IMR-90 (cell line): ENCODE measurements around the gene NOBOX. TPM values are rescaled to one million over a fixed set of nuclear protein-coding genes. Genes with fewer than 3 reads are reported as not detected.

Experiments
- ATAC-seq: fragments of 200-7000 bp; cut with Tn5 transposase; 2 replicates; pipeline ENCODE4 v1.9.1; 2020; ENCODE audit warnings: low read depth, mild to moderate bottlenecking, moderate library complexity
- BruUV-seq: library from RNA; stranded (reverse); fragments of 400-500 nt; replicated peaks from 2 replicates; lab custom pipeline; 2021; lab: Mats Ljungman, UMichigan
- CTCF ChIA-PET: fragments of 300-600 bp; formaldehyde crosslinking; extraction: SDS; loops from one replicate; lab custom pipeline; 2021; ENCODE audit warnings: antibody characterized with exemption; lab: Yijun Ruan, JAX
- POLR2A ChIA-PET: fragments of 300-600 bp; sonication (Branson Sonifier 250); formaldehyde crosslinking; loops from one replicate; lab custom pipeline; 2022; ENCODE audit warnings: antibody characterized with exemption; ENCODE audit not compliant: unreplicated experiment; lab: Charles Lee
- DNase-seq: peaks from one replicate; pipeline ENCODE4 v3.0.0; 2013
- H2AFZ ChIP-seq: replicated peaks from 2 replicates; pipeline ENCODE3; 2013; ENCODE audit warnings: low read length, mild to moderate bottlenecking; ENCODE audit not compliant: poor library complexity
- H2AK5ac ChIP-seq: 2 replicates; pipeline ENCODE4 v1.6.1; 2013; ENCODE audit warnings: low read depth, low read length, inconsistent platforms
- H2AK9ac ChIP-seq: replicated peaks from 2 replicates; pipeline ENCODE3; 2013; ENCODE audit warnings: mild to moderate bottlenecking, low read depth, low read length, moderate library complexity; ENCODE audit not compliant: poor library complexity
- H2BK120ac ChIP-seq: 2 replicates; pipeline ENCODE4 v1.6.1; 2013; ENCODE audit warnings: low read depth, low read length, inconsistent platforms
- H2BK15ac ChIP-seq: 3 replicates; pipeline ENCODE4 v1.6.1; 2013; ENCODE audit warnings: low read depth, low read length, inconsistent platforms
- H2BK20ac ChIP-seq: 2 replicates; pipeline ENCODE4 v1.6.1; 2013; ENCODE audit warnings: low read depth, mild to moderate bottlenecking, inconsistent platforms, low read length, moderate library complexity
- H2BK5ac ChIP-seq: 2 replicates; pipeline ENCODE4 v1.6.1; 2013; ENCODE audit warnings: mild to moderate bottlenecking, low read depth, low read length, inconsistent platforms; ENCODE audit not compliant: poor library complexity, severe bottlenecking
- H3K14ac ChIP-seq: replicated peaks from 2 replicates; pipeline ENCODE4 v1.6.1; 2013; ENCODE audit warnings: low read depth, low read length, inconsistent platforms
- H3K18ac ChIP-seq: 2 replicates; pipeline ENCODE4 v1.6.1; 2013; ENCODE audit warnings: low read depth, low read length, control low read depth
- H3K23ac ChIP-seq: 2 replicates; pipeline ENCODE4 v1.6.1; 2013; ENCODE audit warnings: low read depth, low read length, inconsistent platforms
- H3K27ac ChIP-seq: 2 replicates; pipeline ENCODE4 v1.5.1; 2013; ENCODE audit warnings: mild to moderate bottlenecking, control low read depth, low read length; ENCODE audit not compliant: insufficient read depth
- H3K27me3 ChIP-seq: 2 replicates; pipeline ENCODE4 v1.6.1; 2013; ENCODE audit warnings: low read length; ENCODE audit not compliant: control insufficient read depth, insufficient read depth
- H3K36me3 ChIP-seq: 2 replicates; pipeline ENCODE4 v1.6.1; 2013; ENCODE audit warnings: low read length, mixed read lengths; ENCODE audit not compliant: control insufficient read depth, insufficient read depth
- H3K4ac ChIP-seq: 2 replicates; pipeline ENCODE4 v1.6.1; 2013; ENCODE audit warnings: low read depth, low read length, inconsistent platforms
- H3K4me1 ChIP-seq: 2 replicates; pipeline ENCODE4 v1.6.1; 2013; ENCODE audit warnings: low read length, mixed read lengths; ENCODE audit not compliant: control insufficient read depth, insufficient read depth
- H3K4me2 ChIP-seq: 2 replicates; pipeline ENCODE4 v1.6.1; 2013; ENCODE audit warnings: low read depth, mild to moderate bottlenecking, control low read depth, low read length, moderate library complexity
- H3K4me3 ChIP-seq: 2 replicates; pipeline ENCODE4 v1.5.1; 2013; ENCODE audit warnings: low read depth, mild to moderate bottlenecking, control low read depth, low read length, moderate library complexity; ENCODE audit not compliant: insufficient read depth
- H3K56ac ChIP-seq: 2 replicates; pipeline ENCODE4 v1.6.1; 2013; ENCODE audit warnings: low read length, inconsistent platforms; ENCODE audit not compliant: insufficient read depth; ENCODE audit errors: extremely low read depth
- H3K79me1 ChIP-seq, 2 experiments: 2 replicates each; pipeline ENCODE4 v1.6.1; 2013; ENCODE audit warnings: low read length in 2 of 2, inconsistent platforms in 1 of 2, low read depth in 1 of 2
- H3K9ac ChIP-seq: 2 replicates; pipeline ENCODE4 v1.6.1; 2013; ENCODE audit warnings: low read depth, low read length, control low read depth
- H3K9me1 ChIP-seq: 2 replicates; pipeline ENCODE4 v1.6.1; 2013; ENCODE audit warnings: low read length, inconsistent platforms; ENCODE audit not compliant: insufficient read depth
- H3K9me3 ChIP-seq: 2 replicates; pipeline ENCODE4 v1.6.1; 2013; ENCODE audit warnings: low read length; ENCODE audit not compliant: control insufficient read depth, insufficient read depth
- H4K20me1 ChIP-seq: 2 replicates; pipeline ENCODE4 v1.6.1; 2013; ENCODE audit warnings: low read length, inconsistent platforms; ENCODE audit not compliant: insufficient read depth
- H4K5ac ChIP-seq: 2 replicates; pipeline ENCODE4 v1.6.1; 2013; ENCODE audit warnings: mild to moderate bottlenecking, low read depth, low read length, control low read depth
- H4K8ac ChIP-seq, 2 experiments: 2 replicates each; pipeline ENCODE4 v1.6.1; 2013; ENCODE audit warnings: low read depth in 2 of 2, low read length in 2 of 2, control low read depth in 1 of 2, inconsistent platforms in 1 of 2
- H4K91ac ChIP-seq: 2 replicates; pipeline ENCODE4 v1.6.1; 2013; ENCODE audit warnings: low read depth, low read length, inconsistent platforms; ENCODE audit not compliant: insufficient read depth
- BHLHE40 ChIP-seq: fragments of 150-350 bp; IDR thresholded peaks from 2 replicates; pipeline ENCODE4 v1.6.1; 2016; ENCODE audit warnings: mild to moderate bottlenecking, low read depth, low read length
- CEBPB ChIP-seq: IDR thresholded peaks from 2 replicates; pipeline ENCODE4 v1.6.1; 2012; ENCODE audit warnings: low read depth, low read length, improper control_type of control experiment
- CHD1 ChIP-seq: IDR thresholded peaks from 2 replicates; pipeline ENCODE4 v1.6.1; 2012; ENCODE audit warnings: low read depth, low read length, improper control_type of control experiment
- CTCF ChIP-seq: conservative IDR thresholded peaks from 2 replicates; pipeline ENCODE4 v1.5.1; 2012; ENCODE audit warnings: mild to moderate bottlenecking, low read depth, low read length, improper control_type of control experiment
- ELK1 ChIP-seq: fragments of 150-350 bp; IDR thresholded peaks from 2 replicates; pipeline ENCODE4 v1.6.1; 2016; ENCODE audit warnings: low read depth, mild to moderate bottlenecking, low read length, moderate library complexity, borderline replicate concordance
- FOS ChIP-seq: fragments of 150-350 bp; IDR thresholded peaks from 2 replicates; pipeline ENCODE4 v1.6.1; 2016; ENCODE audit warnings: low read depth, low read length
- MAFK ChIP-seq: IDR thresholded peaks from 2 replicates; pipeline ENCODE4 v1.6.1; 2012; ENCODE audit warnings: low read depth, low read length, improper control_type of control experiment
- MAZ ChIP-seq: IDR thresholded peaks from 2 replicates; pipeline ENCODE4 v1.6.1; 2012; ENCODE audit warnings: low read depth, mild to moderate bottlenecking, low read length, improper control_type of control experiment, moderate library complexity, borderline replicate concordance
- MXI1 ChIP-seq: IDR thresholded peaks from 2 replicates; pipeline ENCODE4 v1.6.1; 2012; ENCODE audit warnings: low read depth, mild to moderate bottlenecking, low read length, moderate library complexity, borderline replicate concordance
- NFE2L2 ChIP-seq: fragments of 150-350 bp; IDR thresholded peaks from 2 replicates; pipeline ENCODE4 v1.6.1; 2016; ENCODE audit warnings: low read depth, mild to moderate bottlenecking, low read length
- RAD21 ChIP-seq: IDR thresholded peaks from 2 replicates; pipeline ENCODE4 v1.6.1; 2012; ENCODE audit warnings: low read length, improper control_type of control experiment
- RCOR1 ChIP-seq: IDR thresholded peaks from 2 replicates; pipeline ENCODE4 v1.6.1; 2012; ENCODE audit warnings: mild to moderate bottlenecking, low read length, improper control_type of control experiment; ENCODE audit not compliant: insufficient replicate concordance
- RFX5 ChIP-seq: IDR thresholded peaks from 2 replicates; pipeline ENCODE4 v1.8.0; 2012; ENCODE audit warnings: low read depth, mild to moderate bottlenecking, low read length, moderate library complexity
- USF2 ChIP-seq: fragments of 150-350 bp; IDR thresholded peaks from 2 replicates; pipeline ENCODE4 v1.6.1; 2017; ENCODE audit warnings: mild to moderate bottlenecking, antibody characterized with exemption, low read length, low read depth
- WGBS, 2 experiments: methylation state at CpG; one replicate each; pipeline versions ENCODE4 v1.1.5 to v1.1.7; 2013; ENCODE audit warnings: missing lambda C conversion rate in 2 of 2; ENCODE audit not compliant: insufficient read length in 1 of 2; ENCODE audit errors: extremely low coverage in 2 of 2; 5-methylcytosine and 5-hydroxymethylcytosine counted together
- dilution Hi-C: fragments of 300-500 bp; cut with HindIII; formaldehyde crosslinking; loops from one replicate; pipeline ENCODE4 v1.14.3; 2018; ENCODE audit warnings: low sequenced_read_pairs; ENCODE audit not compliant: unreplicated experiment
- in situ Hi-C: fragments of 300-500 bp; cut with MboI; formaldehyde crosslinking; loops from 3 replicates; pipeline ENCODE4 v1.14.3; 2019; ENCODE audit warnings: low sequenced_read_pairs, inconsistent platforms, mixed read lengths
- intact Hi-C: fragments of 100-400 bp; cut with micrococcal nuclease; formaldehyde crosslinking; loops from 2 replicates; pipeline ENCODE4 v1.10.0; 2022
- polyA plus RNA-seq, 3 experiments: library from polyadenylated mRNA; depleted of rRNA; stranded (reverse); fragments of >200 nt; gene quantifications; 2 replicates each; pipeline ENCODE4 v1.2.3, GENCODE V29; 2012; ENCODE audit warnings: low replicate concordance in 1 of 3
- total RNA-seq: library from RNA; depleted of rRNA; stranded (reverse); fragments of >200 nt; gene quantifications from 2 replicates; pipeline ENCODE4 v1.2.3, GENCODE V29; 2012

The NOBOX gene
- total and polyA plus RNA-seq, 2 of the 4 experiments (the other 2 are of a cell fraction) = not detected

- CTCF ChIA-PET = no interaction called here
- no peaks in the 10 kb centered on the region for H3K36me3 ChIP-seq
These were observed 391 bp downstream of the NOBOX start for GRCh38 chr7:144403102-144403501.

More at GRCh38 chr7:144403102-144403501, 391 bp downstream of the NOBOX start:
- Histone ChIP-seq H2BK120ac (no peak overlapping the region), H3K18ac (no peak overlapping the region), H3K14ac (no peak overlapping the region), H3K9ac (no peak overlapping the region), H4K8ac (no peak overlapping the region), H2BK15ac (no peak overlapping the region), H2AK5ac (no peak overlapping the region), H3K4ac (no peak overlapping the region), H2AK9ac (no peak overlapping the region), H3K9me1 (no peaks in the 10 kb centered on the region), H3K4me1 (no peaks in the 10 kb centered on the region), H4K20me1 (no peaks in the 10 kb centered on the region), H3K4me2 (no peak overlapping the region), H3K56ac (no peak overlapping the region), H2BK20ac (no peak overlapping the region), H3K27me3 (no peaks in the 10 kb centered on the region), H3K4me3 (no peak overlapping the region), H4K91ac (no peak overlapping the region), H3K9me3 (peaks cover 21% of the 10 kb centered on the region; the same call in 1 of the 2 replicates), H2AFZ (no peak overlapping the region), H3K79me1 (no peaks in the 10 kb centered on the region), H2BK5ac (no peak overlapping the region), H3K23ac (no peak overlapping the region), H4K5ac (no peak overlapping the region), H3K27ac (no peak overlapping the region)
- in situ Hi-C loops (no loop called here), dilution Hi-C loops (no loop called here), intact Hi-C loops (no loop called here)
- ATAC-seq (no peak), DNase-seq (no peak)
- TF ChIP-seq FOS (no peak), RFX5 (no peak), CEBPB (no peak), MXI1 (no peak), MAZ (no peak), USF2 (no peak), BHLHE40 (no peak), RAD21 (no peak), CTCF (no peak), CHD1 (no peak), RCOR1 (no peak), MAFK (no peak), ELK1 (no peak), NFE2L2 (no peak)
- 100% methylated on average over 1 of the region's 11 CpGs; no CpG with 5 or more reads in 1 of the 2 experiments for WGBS, 2 experiments
- POLR2A ChIA-PET = no interaction called here
- BruUV-seq = no TSS peak
